Measurements from ENCODE around the gene FATE1. TPM values are rescaled to one million over a fixed set of nuclear protein-coding genes. Genes with fewer than 3 reads are reported as not detected.

The FATE1 gene
- total and polyA plus RNA-seq, 2 of the 13 experiments (the other 11 are each of a cell fraction or from before 2014, with no cell fraction given), result not detected

GRCh38 chrX:151743651-151744470, 28.0 kb downstream of the FATE1 start:
- Histone ChIP-seq H3K4me3 (replicated peaks in 1 of 3; ENCODE audit: insufficient read depth in 1 of 3, low read depth in 2 of 3, low read length in 3 of 3) (no peak overlapping the region), H2AFZ (ENCODE audit: low read length) (no peak overlapping the region), H3K27me3 (ENCODE audit: control insufficient read depth in 1 of 2, insufficient read depth in 2 of 2, low read length in 2 of 2) (no peaks in the 10 kb centered on the region), H3K9ac (ENCODE audit: insufficient read depth, low read depth, low read length) (no peak overlapping the region), H3K79me2 (ENCODE audit: insufficient read depth, low read length) (no peaks in the 10 kb centered on the region), H3K4me2 (ENCODE audit: low read depth, low read length) (no peak overlapping the region), H3K36me3 (replicated peaks in 1 of 2; ENCODE audit: control insufficient read depth in 1 of 2, insufficient read depth in 2 of 2, low read length in 2 of 2) (no peaks in the 10 kb centered on the region), H4K20me1 (ENCODE audit: insufficient read depth, low read length) (no peaks in the 10 kb centered on the region), H3K9me3 (ENCODE audit: low read length) (no peaks in the 10 kb centered on the region), H3K27ac (ENCODE audit: extremely low read length, insufficient read depth, low read length) (no peak overlapping the region), H3K4me1 (ENCODE audit: insufficient read depth, low read length) (no peaks in the 10 kb centered on the region)
- no TSS peak for BruUV-seq (replicated peaks)
- in situ Hi-C loops (cut with HindIII; ENCODE audit: extremely low pct_ligation_motif_present, low pct_unique_long_range_greater_than_20kb), result loop anchor here (5.0 to 25.0 kb wide), 2 partner anchors 893 to 1068 kb away; partner anchors contain the start of gene GABRQ
- WGBS (ENCODE audit: low lambda C conversion rate), result 64% methylated on average over 5 of the region's 21 CpGs
- FAIRE-seq, result no peak
- no peak for DNase-seq (ENCODE audit: low spot score)
- TF ChIP-seq, protein P1, sequence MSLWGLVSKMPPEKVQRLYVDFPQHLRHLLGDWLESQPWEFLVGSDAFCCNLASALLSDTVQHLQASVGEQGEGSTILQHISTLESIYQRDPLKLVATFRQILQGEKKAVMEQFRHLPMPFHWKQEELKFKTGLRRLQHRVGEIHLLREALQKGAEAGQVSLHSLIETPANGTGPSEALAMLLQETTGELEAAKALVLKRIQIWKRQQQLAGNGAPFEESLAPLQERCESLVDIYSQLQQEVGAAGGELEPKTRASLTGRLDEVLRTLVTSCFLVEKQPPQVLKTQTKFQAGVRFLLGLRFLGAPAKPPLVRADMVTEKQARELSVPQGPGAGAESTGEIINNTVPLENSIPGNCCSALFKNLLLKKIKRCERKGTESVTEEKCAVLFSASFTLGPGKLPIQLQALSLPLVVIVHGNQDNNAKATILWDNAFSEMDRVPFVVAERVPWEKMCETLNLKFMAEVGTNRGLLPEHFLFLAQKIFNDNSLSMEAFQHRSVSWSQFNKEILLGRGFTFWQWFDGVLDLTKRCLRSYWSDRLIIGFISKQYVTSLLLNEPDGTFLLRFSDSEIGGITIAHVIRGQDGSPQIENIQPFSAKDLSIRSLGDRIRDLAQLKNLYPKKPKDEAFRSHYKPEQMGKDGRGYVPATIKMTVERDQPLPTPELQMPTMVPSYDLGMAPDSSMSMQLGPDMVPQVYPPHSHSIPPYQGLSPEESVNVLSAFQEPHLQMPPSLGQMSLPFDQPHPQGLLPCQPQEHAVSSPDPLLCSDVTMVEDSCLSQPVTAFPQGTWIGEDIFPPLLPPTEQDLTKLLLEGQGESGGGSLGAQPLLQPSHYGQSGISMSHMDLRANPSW (CRISPR knock-in tag; IDR thresholded peaks at IDR 0.05; ENCODE audit: borderline replicate concordance), result no peak
- no peak for TF ChIP-seq SRSF4 (IDR thresholded peaks at IDR 0.05; ENCODE audit: low read depth, low read length, poor library complexity, severe bottlenecking)
- TF ChIP-seq, protein P2, sequence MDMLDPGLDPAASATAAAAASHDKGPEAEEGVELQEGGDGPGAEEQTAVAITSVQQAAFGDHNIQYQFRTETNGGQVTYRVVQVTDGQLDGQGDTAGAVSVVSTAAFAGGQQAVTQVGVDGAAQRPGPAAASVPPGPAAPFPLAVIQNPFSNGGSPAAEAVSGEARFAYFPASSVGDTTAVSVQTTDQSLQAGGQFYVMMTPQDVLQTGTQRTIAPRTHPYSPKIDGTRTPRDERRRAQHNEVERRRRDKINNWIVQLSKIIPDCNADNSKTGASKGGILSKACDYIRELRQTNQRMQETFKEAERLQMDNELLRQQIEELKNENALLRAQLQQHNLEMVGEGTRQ (IDR thresholded peaks at IDR 0.05; ENCODE audit: low read depth, low read length), result no peak
- TF ChIP-seq, protein P2 (CRISPR knock-in tag; IDR thresholded peaks at IDR 0.05; ENCODE audit: borderline replicate concordance), result no peak
- no peak for TF ChIP-seq RXRB (CRISPR knock-in tag; IDR thresholded peaks at IDR 0.05; ENCODE audit: borderline replicate concordance)
- TF ChIP-seq ZNF891 (CRISPR knock-in tag; IDR thresholded peaks at IDR 0.05), result no peak
- TF ChIP-seq SSRP1 (CRISPR knock-in tag; IDR thresholded peaks at IDR 0.05), result no peak
- no peak for TF ChIP-seq TGIF2 (CRISPR knock-in tag; IDR thresholded peaks at IDR 0.05)
- TF ChIP-seq EED (CRISPR knock-in tag; IDR thresholded peaks at IDR 0.05), result no peak
- no peak for TF ChIP-seq ZNF691 (CRISPR knock-in tag; IDR thresholded peaks at IDR 0.05; ENCODE audit: borderline replicate concordance, low read depth)
- TF ChIP-seq SRSF9 (IDR thresholded peaks at IDR 0.05; ENCODE audit: borderline replicate concordance, insufficient read depth, low read depth, low read length, poor library complexity, severe bottlenecking), result no peak
- TF ChIP-seq RBAK (CRISPR knock-in tag; IDR thresholded peaks at IDR 0.05), result no peak
- no peak for TF ChIP-seq ZNF883 (CRISPR knock-in tag; IDR thresholded peaks at IDR 0.05; ENCODE audit: not compliant biosample characterization)
- no peak for TF ChIP-seq NONO (IDR thresholded peaks at IDR 0.05)
- TF ChIP-seq NONO (CRISPR knock-in tag; conservative IDR thresholded peaks at IDR 0.05), result no peak
- no peak for TF ChIP-seq ZNF841 (CRISPR knock-in tag; IDR thresholded peaks at IDR 0.05; ENCODE audit: borderline replicate concordance)
- TF ChIP-seq SOX13 (IDR thresholded peaks at IDR 0.05), result no peak
- TF ChIP-seq SOX13 (CRISPR knock-in tag; conservative IDR thresholded peaks at IDR 0.05 in 1 of 2, IDR thresholded peaks at IDR 0.05 in 1 of 2), result no peak
- no peak for TF ChIP-seq ZNF557 (CRISPR knock-in tag; IDR thresholded peaks at IDR 0.05)
- CTCF ChIA-PET (ENCODE audit: low intra/inter-chr PET ratio, low total read pairs), result no interaction called here
- POLR2A ChIA-PET, result no interaction called here
- ATAC-seq, result no peak
- intact Hi-C loops (cut with micrococcal nuclease; ENCODE audit: unreplicated experiment), result no loop called here
